Thyroid gland (tissue), 4 donors: Measurements from ENCODE around the gene GDNF.

Experiments
- POLR2A ChIP-seq, 2 donors: fragments of 450-650 bp; IDR thresholded peaks; one replicate each; pipeline ENCODE4 v1.6.1; 2017; ENCODE audit warnings: antibody characterized with exemption in 2 of 2, mild to moderate bottlenecking in 2 of 2, moderate library complexity in 1 of 2
- TF ChIP-seq, protein P1 (sequence below), 6 experiments: fragments of 200-600 bp in 3 of 6; fragments of 450-650 bp in 3 of 6; sonication (generic) in 3 of 6; IDR thresholded peaks; one replicate each; pipeline ENCODE4 v1.5.1; 2016 to 2019; ENCODE audit warnings: antibody characterized with exemption in 6 of 6, mild to moderate bottlenecking in 2 of 6, inconsistent platforms in 1 of 6, moderate library complexity in 1 of 6

- TF ChIP-seq, protein P1, sequence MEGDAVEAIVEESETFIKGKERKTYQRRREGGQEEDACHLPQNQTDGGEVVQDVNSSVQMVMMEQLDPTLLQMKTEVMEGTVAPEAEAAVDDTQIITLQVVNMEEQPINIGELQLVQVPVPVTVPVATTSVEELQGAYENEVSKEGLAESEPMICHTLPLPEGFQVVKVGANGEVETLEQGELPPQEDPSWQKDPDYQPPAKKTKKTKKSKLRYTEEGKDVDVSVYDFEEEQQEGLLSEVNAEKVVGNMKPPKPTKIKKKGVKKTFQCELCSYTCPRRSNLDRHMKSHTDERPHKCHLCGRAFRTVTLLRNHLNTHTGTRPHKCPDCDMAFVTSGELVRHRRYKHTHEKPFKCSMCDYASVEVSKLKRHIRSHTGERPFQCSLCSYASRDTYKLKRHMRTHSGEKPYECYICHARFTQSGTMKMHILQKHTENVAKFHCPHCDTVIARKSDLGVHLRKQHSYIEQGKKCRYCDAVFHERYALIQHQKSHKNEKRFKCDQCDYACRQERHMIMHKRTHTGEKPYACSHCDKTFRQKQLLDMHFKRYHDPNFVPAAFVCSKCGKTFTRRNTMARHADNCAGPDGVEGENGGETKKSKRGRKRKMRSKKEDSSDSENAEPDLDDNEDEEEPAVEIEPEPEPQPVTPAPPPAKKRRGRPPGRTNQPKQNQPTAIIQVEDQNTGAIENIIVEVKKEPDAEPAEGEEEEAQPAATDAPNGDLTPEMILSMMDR (IDR thresholded peaks at IDR 0.05): no peak
- no peak for TF ChIP-seq POLR2A (IDR thresholded peaks at IDR 0.05)
Observed at GRCh38 chr5:37816331-37816730, 23.5 kb downstream of the GDNF start.
